SKM-1 (cell line): ENCODE data around the gene SPSB3.

Experiments used
- DNase-seq: peaks from one replicate; lab custom pipeline; 2025; ENCODE audit not compliant: unreplicated experiment; lab: John Stamatoyannopoulos, UW

SPSB3 gene

DNA sequence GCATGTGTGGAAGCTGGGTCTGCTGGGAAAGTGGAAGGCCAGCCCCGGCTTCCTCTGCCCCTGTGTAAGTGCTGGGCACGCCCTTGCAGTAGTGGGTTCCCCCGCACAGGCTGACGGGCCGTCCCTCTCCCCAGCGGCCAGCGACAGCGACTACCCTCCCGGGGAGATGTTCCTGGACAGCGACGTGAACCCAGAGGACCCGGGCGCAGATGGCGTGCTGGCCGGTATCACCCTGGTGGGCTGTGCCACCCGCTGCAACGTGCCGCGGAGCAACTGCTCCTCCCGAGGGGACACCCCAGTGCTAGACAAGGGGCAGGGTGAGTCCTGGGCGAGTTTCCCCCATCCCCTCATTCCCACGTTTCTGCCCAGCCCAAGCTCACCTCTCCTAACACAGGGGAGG, 16.5 kb downstream of the SPSB3 start:
- DNase-seq, result no peak

- no peak for DNase-seq
Measured at GRCh38 chr16:1764971-1765370, 17.4 kb downstream of the SPSB3 start.

GRCh38 chr16:1763521-1764511, 18.6 kb downstream of the SPSB3 start:
- no peak for DNase-seq

DNA sequence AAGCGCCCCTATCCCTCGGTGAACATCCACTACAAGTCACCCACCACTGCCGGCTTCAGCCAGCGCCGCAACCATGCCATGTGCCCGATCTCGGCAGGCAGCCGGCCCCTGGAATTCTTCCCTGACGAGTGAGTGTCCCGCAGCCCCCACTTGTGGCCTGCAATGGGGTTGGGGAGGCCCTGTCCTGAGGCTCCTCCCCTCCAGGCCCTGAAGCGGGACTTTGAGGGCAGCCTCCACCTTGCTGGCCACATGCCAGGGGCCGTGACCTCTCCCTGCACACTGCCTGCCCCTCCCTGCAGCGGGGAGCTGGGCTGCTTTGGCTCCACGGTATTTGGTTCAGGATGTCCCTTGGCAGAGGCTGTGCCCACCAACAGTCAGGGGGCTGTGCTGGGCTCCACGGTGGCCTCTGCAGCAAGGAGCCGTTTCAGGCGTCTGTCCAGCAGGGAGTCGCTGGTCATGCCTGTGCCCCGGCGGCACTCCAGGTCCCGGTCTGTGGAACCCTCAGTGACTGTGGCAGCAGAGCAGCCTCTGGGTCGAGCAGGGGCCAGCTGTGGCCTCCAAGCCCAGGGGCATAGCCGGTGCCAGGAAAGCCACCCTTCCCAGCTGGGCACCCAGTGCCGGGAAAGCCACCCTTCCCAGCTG, 19.4 kb downstream of the SPSB3 start:
- no peak for DNase-seq

DNA sequence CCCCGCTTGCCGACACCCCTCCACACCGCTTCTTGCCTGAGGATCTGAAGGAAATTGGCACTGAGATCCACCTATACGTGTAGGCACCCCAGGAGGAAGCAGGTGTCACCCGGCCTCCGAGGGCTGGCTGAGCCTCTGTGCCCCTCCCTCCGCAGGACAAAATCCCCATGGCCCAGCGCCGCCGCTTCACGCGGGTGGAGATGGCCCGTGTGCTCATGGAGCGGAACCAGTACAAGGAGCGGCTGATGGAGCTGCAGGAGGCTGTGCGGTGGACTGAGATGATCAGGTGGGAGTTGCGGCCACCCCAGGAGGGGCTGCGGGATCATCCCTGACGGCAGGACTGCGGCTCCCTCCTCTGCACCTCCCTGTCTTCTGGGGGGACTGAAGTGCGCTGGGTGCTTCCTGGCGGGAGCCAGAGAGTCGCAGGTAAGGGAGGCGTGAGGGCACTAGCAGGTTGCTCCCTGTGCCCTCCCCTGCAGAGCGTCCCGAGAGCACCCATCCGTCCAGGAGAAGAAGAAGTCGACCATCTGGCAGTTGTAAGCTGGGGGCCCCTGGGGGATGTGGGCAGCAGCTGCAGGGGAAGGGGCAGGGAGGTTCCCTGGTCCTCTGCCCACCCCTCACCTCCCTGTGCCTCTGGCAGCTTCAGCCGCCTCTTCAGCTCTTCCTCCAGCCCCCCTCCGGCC, 20.0 kb downstream of the SPSB3 start:
- no peak for DNase-seq

DNA sequence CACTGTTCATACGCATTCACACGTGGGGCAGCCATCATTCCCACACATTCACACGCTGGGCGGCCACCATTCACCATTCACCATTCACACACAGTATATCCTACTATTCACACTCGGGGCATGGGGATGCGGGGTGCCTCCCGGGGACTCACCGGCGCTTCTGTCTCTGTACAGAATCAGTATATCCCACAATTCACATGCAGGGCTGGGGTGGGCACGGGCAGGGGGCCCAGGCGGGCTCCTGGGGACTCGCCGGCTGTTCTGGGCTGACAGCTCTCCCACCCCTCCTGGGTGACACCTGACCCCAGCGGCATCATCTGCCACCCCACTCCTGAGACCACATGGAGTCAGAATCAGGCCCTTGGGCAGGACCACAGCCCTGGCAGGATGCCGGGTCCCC, 20.6 kb downstream of the SPSB3 start:
- no peak for DNase-seq

DNA sequence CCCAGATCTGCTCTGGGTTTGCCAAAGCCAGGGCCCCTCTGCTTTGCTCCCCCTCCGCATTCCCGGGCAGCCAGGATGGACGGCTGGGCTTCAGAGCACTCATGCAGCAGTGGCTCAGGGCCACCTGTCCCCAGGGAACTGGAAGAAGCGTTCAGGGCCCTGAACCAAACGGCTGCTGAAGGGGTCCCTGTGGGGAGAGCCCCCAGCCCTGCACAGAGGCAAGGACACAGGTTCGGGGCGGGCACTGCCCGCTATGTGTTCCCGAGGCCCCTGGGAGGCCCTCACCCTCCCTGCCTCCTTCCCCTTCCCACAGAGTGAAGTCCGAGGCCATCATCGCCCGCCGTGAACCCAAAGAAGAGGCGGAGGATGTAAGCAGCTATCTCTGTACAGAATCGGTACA, 21.5 kb downstream of the SPSB3 start:
- DNase-seq, result no peak

DNA sequence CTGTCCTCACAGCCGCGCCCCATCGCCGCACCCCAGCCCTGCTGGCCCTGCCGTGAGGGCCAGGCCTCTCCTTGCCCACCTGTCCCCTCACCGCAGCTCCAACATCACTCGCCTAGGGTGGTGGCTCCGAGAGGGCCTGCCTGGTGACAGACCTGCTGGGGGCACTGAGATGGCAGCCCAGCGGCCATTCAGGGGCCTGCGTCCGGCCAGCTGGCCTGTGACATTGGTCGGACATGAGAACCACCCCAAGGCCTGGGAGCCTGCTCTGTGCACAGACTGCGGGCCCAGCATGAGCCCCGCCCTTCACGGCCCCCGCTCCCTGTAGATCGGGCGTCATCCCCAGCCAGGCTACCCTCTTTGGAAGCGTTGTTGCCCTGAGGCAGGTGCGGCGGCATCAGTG, 22.9 kb downstream of the SPSB3 start:
- no peak for DNase-seq

GRCh38 chr16:1758923-1759322, 23.4 kb downstream of the SPSB3 start:
- no peak for DNase-seq

DNA sequence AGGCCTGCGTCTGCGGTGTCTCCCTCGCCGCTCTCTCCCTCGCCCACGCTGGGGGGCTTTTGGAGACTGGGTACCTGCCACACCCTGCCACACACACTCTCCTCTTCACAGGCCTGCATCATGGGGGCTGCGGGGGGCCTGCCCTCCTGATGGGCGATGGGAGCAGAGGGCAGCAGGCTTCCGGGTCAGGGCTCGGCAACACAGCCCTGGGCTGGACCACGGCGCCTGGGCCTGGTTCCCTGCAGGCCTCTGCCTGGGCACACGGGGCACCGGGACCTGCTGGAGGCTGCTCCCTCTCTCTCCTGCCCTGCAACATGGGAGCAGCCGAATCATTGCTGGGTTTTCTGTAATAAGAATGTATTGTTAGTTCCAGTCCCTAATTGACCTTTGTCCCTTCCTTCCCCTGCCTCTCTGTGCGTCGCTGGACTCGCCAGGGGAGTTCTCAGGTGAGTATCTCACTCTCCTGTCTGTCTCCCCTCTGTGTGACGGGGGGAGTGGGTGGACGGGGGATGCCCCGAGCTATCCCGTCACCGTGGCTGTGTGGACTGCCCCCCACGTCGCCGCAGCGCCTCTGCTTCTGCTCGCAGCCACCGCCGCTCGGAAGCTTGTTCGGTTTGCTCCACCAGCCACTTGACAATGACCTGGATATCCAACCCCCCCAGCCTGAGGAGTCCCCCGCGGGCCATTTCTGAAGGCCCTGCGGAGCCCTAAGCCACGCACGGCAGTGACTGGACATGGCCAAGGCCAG, 24.5 kb downstream of the SPSB3 start:
- DNase-seq, result no peak

GRCh38 chr16:1754204-1754603, 28.2 kb downstream of the SPSB3 start:
- no peak for DNase-seq

GRCh38 chr16:1752853-1753252, 29.5 kb downstream of the SPSB3 start:
- DNase-seq, result no peak

GRCh38 chr16:1751946-1752345, 30.4 kb downstream of the SPSB3 start:
- no peak for DNase-seq

- DNase-seq, result no peak
Measured at GRCh38 chr16:1749152-1750117, 32.9 kb downstream of the SPSB3 start.

GRCh38 chr16:1747934-1748333, 34.4 kb downstream of the SPSB3 start:
- no peak for DNase-seq

DNA sequence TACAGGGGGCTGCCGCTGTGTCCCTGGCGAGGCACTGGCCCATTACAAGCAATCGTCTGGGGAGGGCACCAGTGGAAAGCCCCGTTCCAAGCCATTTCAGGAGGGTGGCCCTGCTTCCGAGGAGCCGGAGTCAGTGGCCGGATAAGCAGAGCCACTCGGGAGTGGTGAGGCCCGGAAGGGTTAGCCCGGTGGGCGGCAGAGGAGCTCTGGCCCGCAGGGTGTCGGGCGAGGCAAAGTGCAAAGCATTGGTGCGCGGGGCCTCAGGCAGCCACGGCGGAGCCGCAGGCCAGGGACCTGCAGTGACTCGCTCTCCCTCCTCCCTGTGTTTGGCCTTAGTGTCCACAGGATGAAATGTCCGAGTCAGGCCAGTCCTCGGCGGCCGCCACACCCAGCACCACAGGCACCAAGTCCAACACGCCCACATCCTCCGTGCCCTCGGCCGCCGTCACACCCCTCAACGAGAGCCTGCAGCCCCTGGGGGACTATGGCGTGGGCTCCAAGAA, 35.6 kb downstream of the SPSB3 start:
- DNase-seq, result no peak

GRCh38 chr16:1745900-1746692, 36.3 kb downstream of the SPSB3 start:
- no peak for DNase-seq

DNA sequence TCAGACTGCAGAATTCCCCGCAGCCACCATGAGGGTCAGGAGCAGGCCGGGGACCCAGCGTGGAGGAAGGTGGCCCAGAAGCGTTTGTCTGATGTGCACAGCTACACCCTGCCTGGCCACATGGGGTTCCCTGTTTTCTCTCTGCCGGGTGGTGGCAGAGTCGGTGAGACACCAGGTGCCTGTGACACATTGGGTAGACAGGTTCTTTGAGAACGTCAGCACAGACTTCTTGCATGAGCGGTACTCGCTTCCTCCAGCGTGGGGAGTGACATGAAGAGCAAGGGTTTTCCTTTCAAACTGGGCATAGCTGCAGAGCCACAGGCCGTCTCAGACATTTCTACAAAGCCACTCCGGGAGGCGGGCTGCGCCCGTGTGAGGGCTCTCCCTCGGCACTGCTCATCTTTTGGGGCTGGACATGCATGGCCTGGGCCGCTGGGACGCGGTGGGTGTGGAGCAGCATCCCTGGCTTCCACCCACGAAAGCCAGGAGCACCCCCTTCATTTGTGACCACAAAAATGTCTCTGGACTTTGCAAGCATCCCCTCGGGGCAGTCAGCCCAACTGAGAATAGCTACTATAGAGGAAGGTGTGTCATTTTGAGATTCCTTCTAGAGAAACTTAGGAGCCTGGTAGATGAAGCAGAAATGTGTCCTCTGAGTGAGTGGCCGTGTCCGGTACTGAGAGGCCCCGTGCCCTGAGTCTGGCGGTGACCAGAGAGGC, 37.0 kb downstream of the SPSB3 start:
- no peak for DNase-seq
